Endothelial cell of umbilical vein (primary cell): Measurements from ENCODE around the gene CNOT6. TPM values are rescaled to one million over a fixed set of nuclear protein-coding genes. Genes with fewer than 3 reads are reported as not detected.
"Not testable (repeated sequence)": the region's sequence is repeated elsewhere in the genome, so short reads cannot be mapped to it uniquely, and the experiment has no call there.

Experiments used
- BruUV-seq: library from RNA; stranded (reverse); fragments of 400-500 nt; replicated peaks from 2 replicates; lab custom pipeline; 2021; lab: Mats Ljungman, UMichigan
- CTCF ChIA-PET: fragments of 300-600, 350-600 bp; sonication (Branson Sonifier 250); formaldehyde crosslinking; loops from one replicate; lab custom pipeline; 2021; ENCODE audit warnings: antibody characterized with exemption, inconsistent platforms; lab: Charles Lee
- POLR2A ChIA-PET: fragments of 300-600, 350-600 bp; sonication (Branson Sonifier 250); formaldehyde crosslinking; loops from one replicate; lab custom pipeline; 2021; ENCODE audit warnings: antibody characterized with exemption, inconsistent platforms; lab: Charles Lee
- DNase-seq: peaks from one replicate; pipeline ENCODE4 v3.0.0-alpha.2; 2011; ENCODE audit warnings: low read depth, low spot score
- FAIRE-seq: peaks from 2 replicates; lab custom pipeline; 2011; peaks lifted over from hg19 to GRCh38; lab: Jason Lieb, UNC
- H2AFZ ChIP-seq: 2 replicates; pipeline ENCODE4 v1.6.0; 2012; ENCODE audit warnings: low read depth, low read length, control low read depth, inconsistent platforms
- H3K27ac ChIP-seq: 2 replicates; pipeline ENCODE4 v1.5.1; 2011; ENCODE audit warnings: low read depth, mild to moderate bottlenecking, control low read depth, low read length, moderate library complexity; ENCODE audit not compliant: insufficient read depth
- H3K27me3 ChIP-seq, 2 experiments: 2 replicates each; pipeline versions ENCODE4 v1.6.0 to v1.6.1; 2011; ENCODE audit warnings: low read length in 2 of 2, mixed read lengths in 1 of 2; ENCODE audit not compliant: control insufficient read depth in 2 of 2, insufficient read depth in 2 of 2
- H3K36me3 ChIP-seq, 2 experiments: 2 replicates in 1 of 2; 3 replicates in 1 of 2; pipeline ENCODE4 v1.5.1; 2011; ENCODE audit warnings: low read length in 2 of 2, mild to moderate bottlenecking in 1 of 2, moderate library complexity in 1 of 2; ENCODE audit not compliant: control insufficient read depth in 2 of 2, insufficient read depth in 2 of 2; ENCODE audit errors: extremely low read depth in 1 of 2
- H3K4me1 ChIP-seq: 3 replicates; pipeline ENCODE4 v1.5.1; 2011; ENCODE audit warnings: mild to moderate bottlenecking, low read length; ENCODE audit not compliant: control insufficient read depth, insufficient read depth; ENCODE audit errors: extremely low read depth
- H3K4me2 ChIP-seq: 2 replicates; pipeline ENCODE4 v1.6.1; 2011; ENCODE audit warnings: low read length, control low read depth, mixed read lengths; ENCODE audit not compliant: insufficient read depth
- H3K4me3 ChIP-seq, 3 experiments: fragments of 200-600 bp in 1 of 3; sonication (generic), shearing (Covaris generic) in 1 of 3; replicated peaks in 1 of 3; 2 replicates each; pipeline ENCODE4 v1.5.1; 2011 to 2016; ENCODE audit warnings: control low read depth in 3 of 3, low read length in 3 of 3, mild to moderate bottlenecking in 2 of 3, inconsistent platforms in 1 of 3, low read depth in 1 of 3, moderate library complexity in 1 of 3; ENCODE audit not compliant: insufficient read depth in 1 of 3
- H3K79me2 ChIP-seq: 2 replicates; pipeline ENCODE4 v1.6.0; 2012; ENCODE audit warnings: low read length, inconsistent platforms; ENCODE audit not compliant: control insufficient read depth, insufficient read depth
- H3K9ac ChIP-seq: replicated peaks from 2 replicates; pipeline ENCODE3; 2011; ENCODE audit warnings: low read length, control low read depth; ENCODE audit not compliant: insufficient read depth; ENCODE audit errors: extremely low read depth
- H3K9me1 ChIP-seq: replicated peaks from 3 replicates; pipeline ENCODE4 v1.6.0; 2011; ENCODE audit warnings: mild to moderate bottlenecking, low read length; ENCODE audit not compliant: control insufficient read depth, insufficient read depth; ENCODE audit errors: extremely low read depth
- H3K9me3 ChIP-seq: replicated peaks from 2 replicates; pipeline ENCODE4 v1.5.1; 2012; ENCODE audit warnings: low read length, inconsistent platforms; ENCODE audit not compliant: control insufficient read depth, insufficient read depth
- H4K20me1 ChIP-seq: replicated peaks from 2 replicates; pipeline ENCODE3; 2011; ENCODE audit warnings: mild to moderate bottlenecking, low read length; ENCODE audit not compliant: control insufficient read depth, insufficient read depth; ENCODE audit errors: extremely low read depth
- CTCF ChIP-seq, 2 donors: IDR thresholded peaks; 1 replicate in 1 of 2; 2 replicates in 1 of 2; pipeline ENCODE4 v1.5.1; 2011; ENCODE audit warnings: low read length in 2 of 2, mild to moderate bottlenecking in 2 of 2, moderate library complexity in 2 of 2, control low read depth in 1 of 2, inconsistent platforms in 1 of 2, low read depth in 1 of 2; ENCODE audit not compliant: insufficient read depth in 1 of 2; ENCODE audit errors: extremely low read depth in 1 of 2
- EZH2 ChIP-seq: IDR thresholded peaks from 2 replicates; pipeline ENCODE4 v1.6.1; 2012; ENCODE audit warnings: borderline replicate concordance, low read depth, mild to moderate bottlenecking, moderate library complexity, low read length, inconsistent platforms; ENCODE audit not compliant: severe bottlenecking
- FOS ChIP-seq: IDR thresholded peaks from 2 replicates; pipeline ENCODE4 v1.6.1; 2011; ENCODE audit warnings: mild to moderate bottlenecking, low read length, moderate library complexity, borderline replicate concordance; ENCODE audit not compliant: insufficient read depth
- GATA2 ChIP-seq: IDR thresholded peaks from 2 replicates; pipeline ENCODE4 v1.7.0; 2011; ENCODE audit warnings: low read depth, mild to moderate bottlenecking, moderate library complexity, mixed read lengths, low read length; ENCODE audit not compliant: insufficient read length, insufficient read depth
- JUN ChIP-seq: IDR thresholded peaks from 2 replicates; pipeline ENCODE4 v1.6.1; 2011; ENCODE audit warnings: borderline replicate concordance, low read depth; ENCODE audit not compliant: insufficient read length, insufficient read depth
- MYC ChIP-seq: IDR thresholded peaks from one replicate; pipeline ENCODE4 v1.6.1; 2011; ENCODE audit warnings: mild to moderate bottlenecking, low read depth, low read length
- POLR2A ChIP-seq: IDR thresholded peaks from 2 replicates; pipeline ENCODE4 v1.6.1; 2012; ENCODE audit warnings: low read depth, mild to moderate bottlenecking, control low read depth, low read length
- POLR2AphosphoS5 ChIP-seq: IDR thresholded peaks from 2 replicates; pipeline ENCODE4 v1.6.1; 2012; ENCODE audit warnings: low read depth, mild to moderate bottlenecking, control low read depth, low read length, moderate library complexity; ENCODE audit not compliant: insufficient read depth
- dilution Hi-C: fragments of 300-500 bp; cut with MboI; formaldehyde crosslinking; loops from one replicate; pipeline ENCODE4 v1.15.0; 2019; ENCODE audit warnings: low sequenced_read_pairs; ENCODE audit not compliant: extremely low pct_ligation_motif_present
- intact Hi-C: fragments of 100-400 bp; cut with micrococcal nuclease; formaldehyde crosslinking; loops from one replicate; pipeline ENCODE4 v1.10.0; 2022
- polyA plus RNA-seq, 4 experiments: library from polyadenylated mRNA; depleted of rRNA in 3 of 4; stranded (reverse) in 3 of 4; unstranded in 1 of 4; fragments of >200 nt; gene quantifications; 2 replicates each; pipeline versions ENCODE4 v1.2.1 to v1.2.3, GENCODE V29; 2011 to 2012; ENCODE audit warnings: missing spikeins in 1 of 4
- total RNA-seq: library from RNA; stranded (reverse); gene quantifications from 2 replicates; pipeline ENCODE4 v1.2.3, GENCODE V29; 2021
- TF ChIP-seq, protein P1 (sequence below): IDR thresholded peaks from 2 replicates; pipeline ENCODE4 v1.6.1; 2011; ENCODE audit not compliant: insufficient read depth, insufficient read length

Gene CNOT6
- total and polyA plus RNA-seq, 2 donors (not counting 3 experiments of a cell fraction or from before 2014, with no cell fraction given): 9.2 to 33.8 TPM

- POLR2A ChIA-PET: no interaction called here
- Histone ChIP-seq H3K9me1 (no peaks in the 10 kb centered on the region), H3K4me3 (no peak overlapping the region), H3K27me3 (peaks cover 0 to 2% of the 10 kb centered on the region in 2 experiments), H3K9ac (no peak overlapping the region), H3K4me2 (no peak overlapping the region), H3K27ac (no peak overlapping the region), H3K4me1 (no peaks in the 10 kb centered on the region), H3K79me2 (no peaks in the 10 kb centered on the region), H3K36me3 (no peaks in the 10 kb centered on the region), H2AFZ (peak overlapping the region; percentile 61), H3K9me3 (no peaks in the 10 kb centered on the region), H4K20me1 (no peaks in the 10 kb centered on the region)
- CTCF ChIA-PET: interaction anchor here (0.9 to 4.6 kb wide), 9 partner anchors 12 to 271 kb away, joined by 3 to 35 read pairs (median 3); no protein-coding TSS in a partner anchor
- dilution Hi-C loops (no loop called here), intact Hi-C loops (loop anchor here (5.0 kb wide), 2 partner anchors 120 to 200 kb away; partner anchors contain the start of gene GFPT2)
- TF ChIP-seq POLR2AphosphoS5 (no peak), MYC (no peak), CTCF (IDR thresholded peaks at IDR 0.05; ENCODE audit: extremely low read depth in 1 of 2, insufficient read depth in 1 of 2, low read depth in 1 of 2, low read length in 2 of 2) (no peak), FOS (no peak), EZH2 (no peak), GATA2 (no peak), JUN (no peak), POLR2A (no peak)
- TF ChIP-seq, protein P1, sequence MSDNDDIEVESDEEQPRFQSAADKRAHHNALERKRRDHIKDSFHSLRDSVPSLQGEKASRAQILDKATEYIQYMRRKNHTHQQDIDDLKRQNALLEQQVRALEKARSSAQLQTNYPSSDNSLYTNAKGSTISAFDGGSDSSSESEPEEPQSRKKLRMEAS: no peak
- DNase-seq (no peak), FAIRE-seq (no peak)
- BruUV-seq: no TSS peak
These were observed 21.9 kb upstream of the CNOT6 start for GRCh38 chr5:180472269-180472668.

GRCh38 chr5:180473386-180473785 lies 20.8 kb upstream of the CNOT6 start:
- BruUV-seq, H4K20me1 ChIP-seq, DNase-seq, H3K4me1 ChIP-seq, H3K4me3 ChIP-seq, H3K36me3 ChIP-seq, H3K27ac ChIP-seq, FAIRE-seq, H3K79me2 ChIP-seq, H3K9ac ChIP-seq, H3K9me3 ChIP-seq, H3K9me1 ChIP-seq, H2AFZ ChIP-seq, H3K4me2 ChIP-seq, H3K27me3 ChIP-seq, dilution Hi-C loops: not testable (repeated sequence)
- CTCF ChIA-PET: interaction anchor here (0.9 to 4.6 kb wide), 7 partner anchors 22 to 272 kb away, joined by 3 to 35 read pairs (median 3); no protein-coding TSS in a partner anchor
- intact Hi-C loops: loop anchor here (5.0 kb wide), 2 partner anchors 121 to 199 kb away; partner anchors contain the start of gene GFPT2
- POLR2A ChIA-PET: interaction anchor here (0.7 kb wide), 1 partner anchor 152 kb away, joined by 3 read pairs; no protein-coding TSS in a partner anchor
